Measurements from ENCODE around the gene KCNV2. TPM values are rescaled to one million over a fixed set of nuclear protein-coding genes. Genes with fewer than 3 reads are reported as not detected.

The KCNV2 gene
- total RNA-seq: not detected
- not detected for polyA plus RNA-seq

DNA sequence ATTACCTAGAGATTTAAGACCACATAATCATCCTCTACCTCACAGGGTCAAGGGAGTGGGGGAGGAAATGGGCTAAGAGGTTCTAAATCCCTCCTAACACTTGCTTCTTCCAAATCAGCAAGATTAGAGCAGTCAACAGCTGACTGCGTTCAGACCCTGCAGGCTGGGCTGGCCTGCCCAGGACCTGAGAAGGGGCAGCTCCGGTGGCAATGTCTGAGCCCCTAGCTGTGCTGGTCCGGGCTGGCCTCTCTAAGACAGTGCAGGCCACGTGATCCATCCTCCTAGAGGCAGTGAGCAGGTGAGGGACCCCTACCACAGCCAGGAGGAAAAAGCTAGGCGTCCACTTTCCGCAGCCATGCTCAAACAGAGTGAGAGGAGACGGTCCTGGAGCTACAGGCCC is at the start of gene KCNV2:
TSS of gene KCNV2 (plus strand) at position 126 of the 400 bp plus-strand sequence. CDS start at position 356, 230 bp downstream.
- intact Hi-C loops (cut with DNase I): no loop called here
- H3K4me1 ChIP-seq: peaks cover 8 to 15% (median 9%) of the 10 kb centered on the region in 3 donors
- H3K36me3 ChIP-seq: no peaks in the 10 kb centered on the region
- H3K27me3 ChIP-seq: no peaks in the 10 kb centered on the region
- FAIRE-seq (no peak), ATAC-seq (no peak), DNase-seq (no peak)
- H3K27ac ChIP-seq: no peak within 1 kb of the TSS
- no peak within 1 kb of the TSS for H3K4me3 ChIP-seq
- no peak for TF ChIP-seq CTCF (IDR thresholded peaks at IDR 0.05)
- WGBS, 2 donors: 96 to 98% methylated on average over 7 of the region's 7 CpGs
- peaks cover 0 to 3% (median 0%) of the 10 kb centered on the region in 4 donors for H3K9me3 ChIP-seq

- FAIRE-seq (no peak), ATAC-seq (no peak)
- no peak for TF ChIP-seq CTCF (IDR thresholded peaks at IDR 0.05)
Observed at GRCh38 chr9:2673161-2673560, 44.1 kb upstream of the KCNV2 start.

DNA sequence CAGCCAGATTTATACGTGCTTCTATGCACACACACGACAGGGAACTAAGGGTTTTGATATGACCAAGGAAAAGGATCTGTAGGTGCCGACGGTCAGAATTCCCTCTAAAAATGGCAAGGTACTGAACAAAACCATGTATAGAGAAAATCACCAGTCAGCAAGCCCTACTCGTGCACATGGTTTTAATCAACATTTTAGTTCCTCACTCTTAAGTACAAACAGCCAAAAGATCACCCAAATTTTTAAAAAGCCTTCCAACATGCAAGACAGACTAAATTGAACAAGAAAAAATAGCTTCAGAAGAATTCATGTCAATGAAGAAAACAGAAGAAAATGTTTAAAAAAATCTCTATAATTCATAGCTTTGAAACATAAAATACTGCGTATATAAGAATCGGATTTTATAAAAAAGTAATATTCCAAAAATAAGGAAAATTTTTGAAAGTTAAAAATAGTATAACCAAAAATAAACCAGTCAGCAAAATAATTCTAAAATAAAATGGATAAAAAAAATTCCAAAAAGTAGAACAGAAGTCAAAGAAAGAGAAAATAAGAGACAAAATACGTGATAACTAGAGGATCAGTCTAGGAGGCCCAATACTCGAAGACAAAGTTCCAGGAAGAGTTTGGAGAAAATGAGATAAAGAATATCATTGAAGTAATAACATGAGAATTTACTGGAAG is 43.0 kb upstream of the KCNV2 start:
- intact Hi-C loops (cut with DNase I): no loop called here
- TF ChIP-seq CTCF (IDR thresholded peaks at IDR 0.05): no peak
- no peak overlapping the region for H3K27ac ChIP-seq
- no peaks in the 10 kb centered on the region for H3K4me1 ChIP-seq
- FAIRE-seq (peak; percentile 83), ATAC-seq (no peak), DNase-seq (no peak)
- H3K27me3 ChIP-seq: no peaks in the 10 kb centered on the region
- H3K9me3 ChIP-seq: no peaks in the 10 kb centered on the region
- no peak overlapping the region for H3K4me3 ChIP-seq
- WGBS, 2 donors: 86 to 89% methylated on average over 9 of the region's 9 CpGs
- H3K36me3 ChIP-seq: no peaks in the 10 kb centered on the region

More at GRCh38 chr9:2673161-2673560, 44.1 kb upstream of the KCNV2 start:
- Histone ChIP-seq H3K9me3 (no peaks in the 10 kb centered on the region), H3K27me3 (no peaks in the 10 kb centered on the region), H3K4me1 (no peaks in the 10 kb centered on the region), H3K4me3 (no peak overlapping the region), H3K36me3 (no peaks in the 10 kb centered on the region), H3K27ac (no peak overlapping the region)
- no peak for DNase-seq
- 94 to 100% methylated on average over 1 of the region's 3 CpGs for WGBS, 2 donors
- intact Hi-C loops (cut with DNase I): no loop called here

- no peak overlapping the region for H3K27ac ChIP-seq
- 61 to 76% methylated on average over 1 of the region's 1 CpG for WGBS, 2 donors
- H3K4me3 ChIP-seq: no peak overlapping the region
- TF ChIP-seq CTCF (IDR thresholded peaks at IDR 0.05): no peak
- H3K27me3 ChIP-seq: no peaks in the 10 kb centered on the region
- intact Hi-C loops (cut with DNase I): no loop called here
- no peaks in the 10 kb centered on the region for H3K36me3 ChIP-seq
- H3K4me1 ChIP-seq: no peaks in the 10 kb centered on the region
- DNase-seq (no peak), ATAC-seq (no peak), FAIRE-seq (no peak)
- H3K9me3 ChIP-seq: no peaks in the 10 kb centered on the region
Observed at GRCh38 chr9:2675834-2676233, 41.5 kb upstream of the KCNV2 start.

- intact Hi-C loops (cut with DNase I): no loop called here
- Histone ChIP-seq H3K27ac (no peak overlapping the region), H3K9me3 (no peaks in the 10 kb centered on the region), H3K4me1 (no peaks in the 10 kb centered on the region), H3K36me3 (no peaks in the 10 kb centered on the region), H3K27me3 (no peaks in the 10 kb centered on the region), H3K4me3 (no peak overlapping the region)
- FAIRE-seq (no peak), ATAC-seq (no peak), DNase-seq (no peak)
- TF ChIP-seq CTCF (IDR thresholded peaks at IDR 0.05): no peak
- 50 to 55% methylated on average over 4 of the region's 4 CpGs for WGBS, 2 donors
Observed at GRCh38 chr9:2676466-2676865, 40.8 kb upstream of the KCNV2 start.

Measured in pancreas (tissue), 10 donors.